Activated gamma-delta T cell (primary cell): ENCODE data around the gene SCG2.
"Not testable (repeated sequence)": the region's sequence is repeated elsewhere in the genome, so short reads cannot be mapped to it uniquely, and the experiment has no call there.

Experiments
- DNase-seq: peaks from one replicate; lab custom pipeline; 2025; lab: John Stamatoyannopoulos, UW

Gene SCG2

GRCh38 chr2:223611061-223611460, 8.9 kb upstream of the SCG2 start:
- no peak for DNase-seq

GRCh38 chr2:223607476-223607875, 5.3 kb upstream of the SCG2 start:
- no peak for DNase-seq

- DNase-seq: no peak
Observed at GRCh38 chr2:223606946-223607345, 4.8 kb upstream of the SCG2 start.

- DNase-seq: no peak
Observed at GRCh38 chr2:223604231-223604630, 2.1 kb upstream of the SCG2 start.

GRCh38 chr2:223602972-223603371, 811 bp upstream of the SCG2 start:
- no peak for DNase-seq

GRCh38 chr2:223601018-223601417, 1.1 kb downstream of the SCG2 start:
- no peak for DNase-seq

- DNase-seq: no peak
Observed at GRCh38 chr2:223599640-223600380, 2.4 kb downstream of the SCG2 start.

- no peak for DNase-seq
Observed at GRCh38 chr2:223598994-223599639, 3.0 kb downstream of the SCG2 start.

GRCh38 chr2:223597076-223597475, 5.1 kb downstream of the SCG2 start:
- no peak for DNase-seq

- DNase-seq: no peak
Observed at GRCh38 chr2:223596208-223596607, 6.0 kb downstream of the SCG2 start.

- no peak for DNase-seq
Observed at GRCh38 chr2:223594831-223595230, 7.3 kb downstream of the SCG2 start.

GRCh38 chr2:223594259-223594658, 7.9 kb downstream of the SCG2 start:
- no peak for DNase-seq

- not testable (repeated sequence) for DNase-seq
Observed at GRCh38 chr2:223592689-223593088, 9.5 kb downstream of the SCG2 start.

- no peak for DNase-seq
Observed at GRCh38 chr2:223591596-223591995, 10.6 kb downstream of the SCG2 start.

GRCh38 chr2:223590964-223591363, 11.2 kb downstream of the SCG2 start:
- no peak for DNase-seq

GRCh38 chr2:223589901-223590300, 12.3 kb downstream of the SCG2 start:
- DNase-seq: no peak

- DNase-seq: no peak
Observed at GRCh38 chr2:223588251-223588650, 13.9 kb downstream of the SCG2 start.

GRCh38 chr2:223587301-223587700, 14.9 kb downstream of the SCG2 start:
- DNase-seq: no peak

GRCh38 chr2:223586261-223586660, 15.9 kb downstream of the SCG2 start:
- no peak for DNase-seq

GRCh38 chr2:223585666-223586065, 16.5 kb downstream of the SCG2 start:
- no peak for DNase-seq

GRCh38 chr2:223582001-223582400, 20.2 kb downstream of the SCG2 start:
- DNase-seq: no peak

- DNase-seq: no peak
Observed at GRCh38 chr2:223580951-223581350, 21.2 kb downstream of the SCG2 start.

GRCh38 chr2:223578846-223579245, 23.3 kb downstream of the SCG2 start:
- no peak for DNase-seq

- DNase-seq: no peak
Observed at GRCh38 chr2:223576873-223577272, 25.3 kb downstream of the SCG2 start.
